ENCODE data around the gene TAGLN. TPM values are rescaled to one million over a fixed set of nuclear protein-coding genes. Genes with fewer than 3 reads are reported as not detected.

Gene TAGLN
- total and polyA plus RNA-seq, 2 of the 8 experiments (the other 6 are each of a cell fraction or from before 2014, with no cell fraction given), result 140 to 300 TPM

- TF ChIP-seq GABPA (IDR thresholded peaks at IDR 0.05; ENCODE audit: borderline replicate concordance, insufficient read depth, low read length) (no peak), JUN (IDR thresholded peaks at IDR 0.05; ENCODE audit: low read depth, low read length) (no peak), KDM1A (IDR thresholded peaks at IDR 0.05; ENCODE audit: borderline replicate concordance, low read length) (no peak), CBX8 (IDR thresholded peaks at IDR 0.05; ENCODE audit: borderline replicate concordance, low read depth, low read length) (no peak), HDAC6 (IDR thresholded peaks at IDR 0.05; ENCODE audit: low read depth, low read length) (no peak), TEAD4 (IDR thresholded peaks at IDR 0.05; ENCODE audit: low read depth, low read length) (no peak), SIN3A (conservative IDR thresholded peaks at IDR 0.05 in 1 of 2, IDR thresholded peaks at IDR 0.05 in 1 of 2; ENCODE audit: low read depth in 1 of 2, low read length in 2 of 2) (no peak), CREB1 (IDR thresholded peaks at IDR 0.05) (no peak)
Measured at GRCh38 chr11:117249571-117249970, 50.4 kb downstream of the TAGLN start (continued).
